Body of pancreas (tissue), 4 donors: ENCODE data around the gene CNTN2. TPM values are rescaled to one million over a fixed set of nuclear protein-coding genes. Genes with fewer than 3 reads are reported as not detected.

Source experiments
- ATAC-seq: fragments of 150-250 bp; one replicate; pipeline ENCODE4 v1.9.1; 2016
- DNase-seq, 4 donors: peaks; one replicate each; pipeline ENCODE4 v3.0.0-alpha.2; 2019
- H3K27ac ChIP-seq, 4 donors: fragments of 200-600 bp; sonication (generic); 1 replicate in 3 of 4; 2 replicates in 1 of 4; pipeline versions ENCODE4 v1.5.1 to v1.6.1; 2016 to 2019; ENCODE audit warnings: mild to moderate bottlenecking in 1 of 4, mixed read lengths in 1 of 4, moderate library complexity in 1 of 4
- H3K27me3 ChIP-seq, 2 donors: fragments of 200-600 bp; sonication (generic); one replicate each; pipeline ENCODE4 v1.6.0; 2016; ENCODE audit warnings: mild to moderate bottlenecking in 1 of 2
- H3K36me3 ChIP-seq, 2 donors: fragments of 200-600 bp; sonication (generic); replicated peaks in 1 of 2; 2 replicates each; pipeline ENCODE4 v1.5.1; 2016; ENCODE audit warnings: low read depth in 2 of 2; ENCODE audit not compliant: insufficient read depth in 1 of 2
- H3K4me1 ChIP-seq: fragments of 200-600 bp; sonication (generic); one replicate; pipeline ENCODE4 v1.6.0; 2016
- H3K4me3 ChIP-seq, 2 donors: fragments of 200-600 bp; sonication (generic); 1 replicate in 1 of 2; 2 replicates in 1 of 2; pipeline ENCODE4 v1.5.1; 2016 to 2019
- H3K9me3 ChIP-seq, 3 donors: fragments of 200-600 bp; sonication (generic); 1 replicate in 2 of 3; 2 replicates in 1 of 3; pipeline ENCODE4 v1.5.1; 2016
- POLR2A ChIP-seq, 3 donors: fragments of 450-650 bp; IDR thresholded peaks; one replicate each; pipeline ENCODE4 v1.6.1; 2016; ENCODE audit warnings: antibody characterized with exemption in 3 of 3, mild to moderate bottlenecking in 2 of 3
- WGBS, 2 donors: methylation state at CpG; one replicate each; pipeline ENCODE4 v1.1.5; 2017; 5-methylcytosine and 5-hydroxymethylcytosine counted together
- intact Hi-C: fragments of 100-400 bp; cut with DNase I; formaldehyde crosslinking; loops from one replicate; pipeline ENCODE4 v1.15.1; 2023
- total RNA-seq, 2 donors: library from RNA; depleted of rRNA; stranded (reverse); fragments of >200 nt; gene quantifications; one replicate each; pipeline ENCODE4 v1.1.0, GENCODE V29; 2016
- TF ChIP-seq, protein P1 (sequence below), 7 experiments: fragments of 450-650 bp in 4 of 7; fragments of 200-600 bp in 3 of 7; sonication (generic) in 3 of 7; IDR thresholded peaks; one replicate each; pipeline ENCODE4 v1.5.1; 2016 to 2019; ENCODE audit warnings: antibody characterized with exemption in 7 of 7

Gene CNTN2
- total RNA-seq, 2 donors from 2014 or later, result not detected

GRCh38 chr1:205111354-205111753 is 68.3 kb downstream of the CNTN2 start:
- intact Hi-C loops, result no loop called here
- no peak overlapping the region for H3K27ac ChIP-seq
- H3K36me3 ChIP-seq, result peaks cover 0 to 9% of the 10 kb centered on the region in 2 donors
- no peaks in the 10 kb centered on the region for H3K27me3 ChIP-seq
- TF ChIP-seq POLR2A (IDR thresholded peaks at IDR 0.05), result no peak
- TF ChIP-seq, protein P1, sequence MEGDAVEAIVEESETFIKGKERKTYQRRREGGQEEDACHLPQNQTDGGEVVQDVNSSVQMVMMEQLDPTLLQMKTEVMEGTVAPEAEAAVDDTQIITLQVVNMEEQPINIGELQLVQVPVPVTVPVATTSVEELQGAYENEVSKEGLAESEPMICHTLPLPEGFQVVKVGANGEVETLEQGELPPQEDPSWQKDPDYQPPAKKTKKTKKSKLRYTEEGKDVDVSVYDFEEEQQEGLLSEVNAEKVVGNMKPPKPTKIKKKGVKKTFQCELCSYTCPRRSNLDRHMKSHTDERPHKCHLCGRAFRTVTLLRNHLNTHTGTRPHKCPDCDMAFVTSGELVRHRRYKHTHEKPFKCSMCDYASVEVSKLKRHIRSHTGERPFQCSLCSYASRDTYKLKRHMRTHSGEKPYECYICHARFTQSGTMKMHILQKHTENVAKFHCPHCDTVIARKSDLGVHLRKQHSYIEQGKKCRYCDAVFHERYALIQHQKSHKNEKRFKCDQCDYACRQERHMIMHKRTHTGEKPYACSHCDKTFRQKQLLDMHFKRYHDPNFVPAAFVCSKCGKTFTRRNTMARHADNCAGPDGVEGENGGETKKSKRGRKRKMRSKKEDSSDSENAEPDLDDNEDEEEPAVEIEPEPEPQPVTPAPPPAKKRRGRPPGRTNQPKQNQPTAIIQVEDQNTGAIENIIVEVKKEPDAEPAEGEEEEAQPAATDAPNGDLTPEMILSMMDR (IDR thresholded peaks at IDR 0.05), result no peak
- no peaks in the 10 kb centered on the region for H3K4me1 ChIP-seq
- no peak for ATAC-seq
- no peaks in the 10 kb centered on the region for H3K9me3 ChIP-seq
- no peak for DNase-seq
- no peak overlapping the region for H3K4me3 ChIP-seq

DNA sequence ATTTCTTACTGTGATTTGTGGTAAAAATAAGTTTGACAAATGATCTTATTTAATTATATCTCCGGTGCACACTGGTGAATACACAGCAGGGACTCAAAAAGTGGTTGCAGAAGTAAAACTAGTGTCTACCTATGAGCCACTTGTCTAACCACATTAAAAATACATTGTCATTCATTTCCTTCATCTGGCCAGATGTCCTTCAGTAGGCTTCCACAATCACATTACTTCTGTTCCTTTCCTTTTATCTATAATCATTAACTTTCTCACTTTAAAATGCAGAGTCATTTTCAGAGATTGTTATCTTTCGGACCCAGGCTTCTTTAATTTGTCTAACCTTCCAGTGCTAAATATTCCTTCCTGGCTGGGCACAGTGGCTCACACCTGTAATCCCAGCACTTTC is 75.7 kb downstream of the CNTN2 start:
- TF ChIP-seq, protein P1 (IDR thresholded peaks at IDR 0.05), result no peak
- no peak for ATAC-seq
- intact Hi-C loops, result no loop called here
- no peak for DNase-seq
- 48 to 62% methylated on average over 2 of the region's 2 CpGs for WGBS, 2 donors
- Histone ChIP-seq H3K4me1 (peaks cover 37% of the 10 kb centered on the region), H3K27me3 (no peaks in the 10 kb centered on the region), H3K9me3 (no peaks in the 10 kb centered on the region), H3K36me3 (peaks cover 0 to 3% of the 10 kb centered on the region in 2 donors), H3K27ac (no peak overlapping the region), H3K4me3 (no peak overlapping the region)

- H3K4me1 ChIP-seq, result peaks cover 37% of the 10 kb centered on the region
- TF ChIP-seq, protein P1 (IDR thresholded peaks at IDR 0.05), result peak; percentile 57 to 93 (median 80)
- peak; percentile 54 to 95 (median 93) for TF ChIP-seq POLR2A (IDR thresholded peaks at IDR 0.05)
- ATAC-seq, result peak; percentile 99
These were observed 78.9 kb downstream of the CNTN2 start, which contains the start of gene RBBP5 for GRCh38 chr1:205121660-205122488. TSS of gene RBBP5 (minus strand) at chr1:205121978. CDS start at chr1:205121873, 105 bp downstream.

DNA sequence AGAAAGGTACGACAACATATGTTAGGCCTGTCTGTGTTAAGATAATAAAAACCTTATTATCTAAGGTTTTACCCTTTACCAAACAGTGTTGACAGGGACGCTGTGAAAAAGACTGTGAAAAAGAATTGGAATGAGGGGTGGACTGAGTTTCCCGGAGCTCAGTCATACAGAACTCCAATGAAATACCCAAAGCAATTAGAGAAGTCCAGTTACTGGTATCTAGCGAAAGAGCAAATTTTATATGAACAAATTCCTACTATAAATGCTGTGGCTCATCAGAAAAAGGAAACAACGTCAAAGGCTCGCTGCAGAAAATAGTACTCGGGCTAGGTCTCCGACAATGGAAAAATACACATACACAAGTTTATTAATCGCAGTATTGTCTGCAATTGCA is 79.5 kb downstream of the CNTN2 start:
- ATAC-seq (peak; percentile 9), DNase-seq (no peak)
- no peaks in the 10 kb centered on the region for H3K27me3 ChIP-seq
- WGBS, 2 donors, result 7 to 9% methylated on average over 9 of the region's 9 CpGs
- H3K36me3 ChIP-seq, result no peaks in the 10 kb centered on the region
- H3K27ac ChIP-seq, result peak overlapping the region; percentile 95 to 98 (median 97)
- H3K4me1 ChIP-seq, result peaks cover 37% of the 10 kb centered on the region
- no peak for TF ChIP-seq POLR2A (IDR thresholded peaks at IDR 0.05)
- TF ChIP-seq, protein P1 (IDR thresholded peaks at IDR 0.05), result no peak
- intact Hi-C loops, result no loop called here
- no peaks in the 10 kb centered on the region for H3K9me3 ChIP-seq
- H3K4me3 ChIP-seq, result peak overlapping the region in 1 of 2 donors; percentile 81

More at GRCh38 chr1:205121660-205122488, 78.9 kb downstream of the CNTN2 start, which contains the start of gene RBBP5:
- DNase-seq, result peak; percentile 97 to 98 (median 97)
- Histone ChIP-seq H3K27me3 (no peaks in the 10 kb centered on the region), H3K4me3 (peak within 1 kb of the TSS; percentile 61 to 81), H3K27ac (peak within 1 kb of the TSS; percentile 95 to 98 (median 97)), H3K36me3 (no peaks in the 10 kb centered on the region), H3K9me3 (no peaks in the 10 kb centered on the region)
- 0% methylated on average over 39 to 46 of the region's 46 CpGs for WGBS, 2 donors
- intact Hi-C loops, result no loop called here
